Epidermal melanocyte (primary cell): ENCODE data around the gene TIMM44.
"Not testable (repeated sequence)": the region's sequence is repeated elsewhere in the genome, so short reads cannot be mapped to it uniquely, and the experiment has no call there.

ENCODE experiments used
- DNase-seq: peaks from one replicate; pipeline ENCODE4 v3.0.0; 2011; ENCODE audit warnings: low spot score; ENCODE audit not compliant: insufficient read length

The TIMM44 gene

GRCh38 chr19:7926021-7926726 lies 17.3 kb downstream of the TIMM44 start, which contains the start of gene CTXN1:
TSS of gene CTXN1 (minus strand) at chr19:7926135. CDS start at chr19:7925538, 597 bp downstream.
- DNase-seq, result peak; percentile 69

- DNase-seq, result peak; percentile 79
Observed at GRCh38 chr19:7925171-7925851, 18.2 kb downstream of the TIMM44 start.

GRCh38 chr19:7924651-7925170 lies 18.8 kb downstream of the TIMM44 start:
- no peak for DNase-seq

- DNase-seq, result no peak
Observed at GRCh38 chr19:7924241-7924640, 19.2 kb downstream of the TIMM44 start.

- peak; percentile 8 for DNase-seq
Observed at GRCh38 chr19:7923295-7924191, 19.9 kb downstream of the TIMM44 start.

- DNase-seq, result no peak
Observed at GRCh38 chr19:7922836-7923195, 20.6 kb downstream of the TIMM44 start.

- DNase-seq, result no peak
Observed at GRCh38 chr19:7921967-7922835, 21.3 kb downstream of the TIMM44 start.

- DNase-seq, result no peak
Observed at GRCh38 chr19:7921302-7921966, 22.0 kb downstream of the TIMM44 start.

GRCh38 chr19:7920519-7921301 lies 22.8 kb downstream of the TIMM44 start:
- peak; percentile 94 for DNase-seq

- peak; percentile 96 for DNase-seq
Observed at GRCh38 chr19:7919610-7920518, 23.6 kb downstream of the TIMM44 start, which contains the start of gene SNAPC2. TSS of gene SNAPC2 (plus strand) at chr19:7920338. CDS start at chr19:7920367, 29 bp downstream.

- no peak for DNase-seq
Observed at GRCh38 chr19:7918615-7919421, 24.6 kb downstream of the TIMM44 start.

GRCh38 chr19:7918062-7918614 lies 25.3 kb downstream of the TIMM44 start:
- not testable (repeated sequence) for DNase-seq

- peak; percentile 72 for DNase-seq
Observed at GRCh38 chr19:7917267-7918061, 26.0 kb downstream of the TIMM44 start.

GRCh38 chr19:7916955-7917266 lies 26.6 kb downstream of the TIMM44 start:
- no peak for DNase-seq

GRCh38 chr19:7916103-7916954 lies 27.1 kb downstream of the TIMM44 start:
- DNase-seq, result no peak
